ENCODE results near the gene TIPARP.

Gene TIPARP, protein sequence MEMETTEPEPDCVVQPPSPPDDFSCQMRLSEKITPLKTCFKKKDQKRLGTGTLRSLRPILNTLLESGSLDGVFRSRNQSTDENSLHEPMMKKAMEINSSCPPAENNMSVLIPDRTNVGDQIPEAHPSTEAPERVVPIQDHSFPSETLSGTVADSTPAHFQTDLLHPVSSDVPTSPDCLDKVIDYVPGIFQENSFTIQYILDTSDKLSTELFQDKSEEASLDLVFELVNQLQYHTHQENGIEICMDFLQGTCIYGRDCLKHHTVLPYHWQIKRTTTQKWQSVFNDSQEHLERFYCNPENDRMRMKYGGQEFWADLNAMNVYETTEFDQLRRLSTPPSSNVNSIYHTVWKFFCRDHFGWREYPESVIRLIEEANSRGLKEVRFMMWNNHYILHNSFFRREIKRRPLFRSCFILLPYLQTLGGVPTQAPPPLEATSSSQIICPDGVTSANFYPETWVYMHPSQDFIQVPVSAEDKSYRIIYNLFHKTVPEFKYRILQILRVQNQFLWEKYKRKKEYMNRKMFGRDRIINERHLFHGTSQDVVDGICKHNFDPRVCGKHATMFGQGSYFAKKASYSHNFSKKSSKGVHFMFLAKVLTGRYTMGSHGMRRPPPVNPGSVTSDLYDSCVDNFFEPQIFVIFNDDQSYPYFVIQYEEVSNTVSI

DNA sequence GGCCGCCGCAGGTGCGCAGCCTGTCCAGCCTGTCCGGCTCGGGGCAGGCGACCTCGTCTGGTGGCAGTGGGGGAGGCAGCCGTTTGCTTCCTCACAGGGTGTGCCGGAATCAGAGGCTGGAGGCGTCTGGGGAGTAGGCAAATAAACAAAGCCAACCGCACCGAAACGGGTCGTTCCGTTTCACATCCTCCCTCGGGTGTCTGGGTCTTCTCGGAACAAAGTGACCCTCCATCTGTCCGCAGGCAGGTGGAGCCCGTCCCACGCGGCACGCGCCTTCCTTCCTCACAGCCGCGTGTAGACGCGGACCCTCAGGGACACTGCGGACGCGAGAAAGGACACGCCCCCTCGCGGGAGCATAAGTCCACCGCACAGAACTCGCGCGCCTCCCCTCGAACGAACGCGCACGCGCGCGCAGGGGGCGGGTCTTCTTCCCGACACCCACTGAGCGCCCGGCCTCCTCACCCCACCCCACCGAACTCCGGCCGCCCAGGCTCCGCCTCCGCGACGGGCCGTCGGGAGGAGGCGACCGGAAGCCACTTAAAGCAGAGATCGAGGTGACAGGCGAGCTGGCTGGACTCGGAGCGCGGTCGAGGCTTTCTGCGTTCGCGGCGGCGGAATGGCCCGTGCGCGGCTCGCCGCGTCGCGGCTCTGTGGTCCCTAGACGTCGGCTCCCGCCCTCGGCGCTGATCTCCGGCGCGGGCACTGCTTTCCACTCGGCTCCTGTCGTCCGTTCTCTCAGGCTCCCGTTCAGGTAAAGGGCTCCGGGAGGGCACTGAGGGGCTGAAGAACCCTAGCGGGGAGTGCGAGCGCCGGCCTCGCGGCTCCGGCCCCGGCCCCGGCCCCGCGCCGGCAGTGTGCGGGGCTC, at the start of gene TIPARP:
Gene TIPARP, plus strand, starts transcription at position 545 of the 865 bp plus-strand sequence. CDS start 3,108 bp downstream, outside the sequence.
- Histone ChIP-seq H3K4me1 (ENCODE audit: insufficient read depth, low read length) (peaks cover 22% of the 10 kb centered on the region), H3K27me3 (ENCODE audit: control insufficient read depth in 1 of 2, insufficient read depth in 2 of 2, low read length in 2 of 2) (no peaks in the 10 kb centered on the region), H3K9me3 (ENCODE audit: low read length) (no peaks in the 10 kb centered on the region), H3K9ac (ENCODE audit: low read length) (peak within 1 kb of the TSS; percentile 86), H3K27ac (ENCODE audit: low read depth, low read length) (peak within 1 kb of the TSS; percentile 96), H3K4me3 (ENCODE audit: low read depth in 1 of 2, low read length in 2 of 2) (peak within 1 kb of the TSS; percentile 77 to 92), H3K36me3 (ENCODE audit: insufficient read depth, low read length) (peaks cover 8% of the 10 kb centered on the region)

DNA sequence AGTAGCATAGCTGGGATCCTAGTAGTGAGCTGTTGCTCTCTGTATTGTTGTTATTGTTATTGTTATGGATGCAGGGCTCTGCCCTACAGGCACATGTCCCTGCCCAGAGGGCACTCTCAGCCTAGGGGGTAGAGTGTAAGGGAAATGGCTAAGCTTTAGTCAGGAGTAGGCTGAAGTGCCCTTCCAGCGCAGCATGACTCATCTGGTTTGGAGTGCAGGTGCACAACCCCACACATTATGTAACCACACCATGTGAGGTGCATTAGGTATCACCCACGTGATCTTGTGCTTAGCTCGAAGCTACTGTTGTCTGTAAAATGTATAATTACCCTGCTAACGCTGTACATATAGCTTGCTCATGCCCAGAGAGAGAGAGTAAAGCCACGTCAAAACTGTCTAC, 48.3 kb upstream of the TIPARP start:
- Histone ChIP-seq H3K4me1 (ENCODE audit: insufficient read depth, low read length) (no peaks in the 10 kb centered on the region), H3K36me3 (ENCODE audit: insufficient read depth, low read length) (no peaks in the 10 kb centered on the region), H3K9ac (ENCODE audit: low read length) (no peak overlapping the region), H3K4me3 (ENCODE audit: low read depth in 1 of 2, low read length in 2 of 2) (no peak overlapping the region), H3K27me3 (ENCODE audit: control insufficient read depth in 1 of 2, insufficient read depth in 2 of 2, low read length in 2 of 2) (no peaks in the 10 kb centered on the region), H3K27ac (ENCODE audit: low read depth, low read length) (no peak overlapping the region), H3K9me3 (ENCODE audit: low read length) (no peaks in the 10 kb centered on the region)

DNA sequence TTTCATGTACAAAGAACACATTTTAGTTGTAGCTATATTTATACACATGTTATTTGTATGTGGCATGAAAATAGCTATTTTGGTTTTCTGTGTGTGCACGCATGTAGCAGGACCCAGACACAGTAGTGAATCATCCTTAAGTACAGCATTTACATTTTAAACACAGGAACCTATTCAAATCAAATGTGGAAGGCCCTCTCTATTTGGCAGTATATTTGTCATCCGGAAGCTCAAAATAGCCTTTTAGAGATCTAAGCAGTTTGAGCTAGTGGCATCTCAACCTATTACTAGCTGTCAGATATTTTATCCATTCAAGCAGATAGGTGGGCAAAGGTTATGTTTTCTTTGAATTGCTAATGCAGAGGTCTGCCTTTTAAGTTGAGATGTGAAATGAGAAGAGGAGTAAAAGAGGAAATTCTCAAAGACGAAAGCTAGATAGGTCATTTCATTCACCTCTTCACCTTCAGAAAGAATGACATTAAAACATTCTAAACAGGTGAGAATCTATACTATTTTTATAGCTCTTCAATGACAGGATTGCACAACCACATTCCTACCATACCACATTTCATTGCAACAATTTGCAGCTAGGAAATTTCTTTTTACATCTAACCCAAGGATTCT, 46.3 kb upstream of the TIPARP start:
- Histone ChIP-seq H3K4me1 (ENCODE audit: insufficient read depth, low read length) (no peaks in the 10 kb centered on the region), H3K27ac (ENCODE audit: low read depth, low read length) (no peak overlapping the region), H3K36me3 (ENCODE audit: insufficient read depth, low read length) (no peaks in the 10 kb centered on the region), H3K9ac (ENCODE audit: low read length) (no peak overlapping the region), H3K9me3 (ENCODE audit: low read length) (no peaks in the 10 kb centered on the region), H3K27me3 (ENCODE audit: control insufficient read depth in 1 of 2, insufficient read depth in 2 of 2, low read length in 2 of 2) (no peaks in the 10 kb centered on the region), H3K4me3 (ENCODE audit: low read depth in 1 of 2, low read length in 2 of 2) (no peak overlapping the region)

- H3K9me3 ChIP-seq (ENCODE audit: low read length) = no peaks in the 10 kb centered on the region
- H3K36me3 ChIP-seq (ENCODE audit: insufficient read depth, low read length) = no peaks in the 10 kb centered on the region
- no peaks in the 10 kb centered on the region for H3K27me3 ChIP-seq (ENCODE audit: control insufficient read depth in 1 of 2, insufficient read depth in 2 of 2, low read length in 2 of 2)
- H3K4me1 ChIP-seq (ENCODE audit: insufficient read depth, low read length) = no peaks in the 10 kb centered on the region
- no peak overlapping the region for H3K27ac ChIP-seq (ENCODE audit: low read depth, low read length)
- H3K9ac ChIP-seq (ENCODE audit: low read length) = no peak overlapping the region
- H3K4me3 ChIP-seq (ENCODE audit: low read depth in 1 of 2, low read length in 2 of 2) = no peak overlapping the region
These were observed 45.4 kb upstream of the TIPARP start for GRCh38 chr3:156628836-156629618.

DNA sequence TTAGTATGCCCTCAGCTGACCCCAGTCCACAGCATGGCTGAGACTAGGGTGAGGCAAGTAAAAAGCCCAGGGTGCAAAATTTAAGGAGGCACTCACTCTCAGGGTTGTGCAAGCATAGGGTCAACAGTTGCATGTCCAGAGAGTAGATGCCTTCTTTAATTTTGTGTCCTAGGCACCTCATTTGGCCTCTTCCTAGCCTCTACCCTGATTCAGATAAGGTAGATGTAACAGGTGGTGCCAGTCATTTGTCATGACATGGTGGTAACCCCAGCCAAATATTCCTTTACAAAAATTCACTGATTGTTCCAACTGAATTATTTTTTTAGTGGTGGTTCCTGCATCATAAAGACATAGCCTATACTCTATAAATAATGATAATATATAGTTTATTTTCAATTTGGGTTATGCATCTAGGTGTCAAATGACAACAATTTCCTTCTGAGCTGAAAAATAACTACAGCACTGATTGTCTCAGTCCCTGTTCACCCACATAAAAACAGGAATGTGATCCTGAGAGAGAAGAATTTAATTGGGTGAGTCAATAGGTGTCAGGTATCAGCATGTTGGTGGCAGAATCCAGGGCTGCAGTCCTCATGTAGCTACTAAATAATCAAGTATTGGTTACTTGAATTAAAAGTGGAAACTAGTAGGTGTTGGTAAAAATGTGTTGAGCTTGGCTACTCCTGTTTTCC, 44.2 kb upstream of the TIPARP start:
- Histone ChIP-seq H3K27ac (ENCODE audit: low read depth, low read length) (no peak overlapping the region), H3K9me3 (ENCODE audit: low read length) (no peaks in the 10 kb centered on the region), H3K4me1 (ENCODE audit: insufficient read depth, low read length) (no peaks in the 10 kb centered on the region), H3K27me3 (ENCODE audit: control insufficient read depth in 1 of 2, insufficient read depth in 2 of 2, low read length in 2 of 2) (no peaks in the 10 kb centered on the region), H3K36me3 (ENCODE audit: insufficient read depth, low read length) (no peaks in the 10 kb centered on the region), H3K4me3 (ENCODE audit: low read depth in 1 of 2, low read length in 2 of 2) (no peak overlapping the region), H3K9ac (ENCODE audit: low read length) (no peak overlapping the region)

- Histone ChIP-seq H3K9me3 (ENCODE audit: low read length) (no peaks in the 10 kb centered on the region), H3K27me3 (ENCODE audit: control insufficient read depth in 1 of 2, insufficient read depth in 2 of 2, low read length in 2 of 2) (no peaks in the 10 kb centered on the region), H3K4me3 (ENCODE audit: low read depth in 1 of 2, low read length in 2 of 2) (no peak overlapping the region), H3K36me3 (ENCODE audit: insufficient read depth, low read length) (no peaks in the 10 kb centered on the region), H3K27ac (ENCODE audit: low read depth, low read length) (no peak overlapping the region), H3K9ac (ENCODE audit: low read length) (no peak overlapping the region), H3K4me1 (ENCODE audit: insufficient read depth, low read length) (no peaks in the 10 kb centered on the region)
These were observed 43.7 kb upstream of the TIPARP start for GRCh38 chr3:156630773-156631093.

DNA sequence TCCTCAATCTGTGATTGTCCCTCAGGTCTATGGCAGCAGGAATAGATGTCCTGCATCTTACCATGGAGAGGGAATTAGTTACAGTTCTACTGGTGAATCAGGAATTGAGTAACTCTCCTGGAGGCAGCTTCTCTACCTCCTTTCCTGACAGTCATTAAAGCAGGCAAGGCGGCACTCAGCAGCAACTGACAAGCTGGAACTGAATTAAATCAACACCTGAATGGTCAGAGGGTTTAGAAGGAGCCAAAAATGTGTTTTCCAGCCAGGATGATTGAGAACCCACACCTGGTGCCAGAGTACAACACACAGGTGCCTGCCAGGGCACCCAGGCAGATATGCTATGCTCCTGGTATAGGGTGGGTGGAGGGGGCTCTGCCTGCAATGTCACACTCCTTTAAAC, 43.1 kb upstream of the TIPARP start:
- H3K9me3 ChIP-seq (ENCODE audit: low read length) = no peaks in the 10 kb centered on the region
- H3K27me3 ChIP-seq (ENCODE audit: control insufficient read depth in 1 of 2, insufficient read depth in 2 of 2, low read length in 2 of 2) = no peaks in the 10 kb centered on the region
- no peak overlapping the region for H3K4me3 ChIP-seq (ENCODE audit: low read depth in 1 of 2, low read length in 2 of 2)
- H3K36me3 ChIP-seq (ENCODE audit: insufficient read depth, low read length) = no peaks in the 10 kb centered on the region
- no peak overlapping the region for H3K9ac ChIP-seq (ENCODE audit: low read length)
- no peak overlapping the region for H3K27ac ChIP-seq (ENCODE audit: low read depth, low read length)
- no peaks in the 10 kb centered on the region for H3K4me1 ChIP-seq (ENCODE audit: insufficient read depth, low read length)

GRCh38 chr3:156632601-156633000, 41.8 kb upstream of the TIPARP start:
- Histone ChIP-seq H3K27ac (ENCODE audit: low read depth, low read length) (no peak overlapping the region), H3K4me3 (ENCODE audit: low read depth in 1 of 2, low read length in 2 of 2) (no peak overlapping the region), H3K4me1 (ENCODE audit: insufficient read depth, low read length) (no peaks in the 10 kb centered on the region), H3K9ac (ENCODE audit: low read length) (no peak overlapping the region), H3K27me3 (ENCODE audit: control insufficient read depth in 1 of 2, insufficient read depth in 2 of 2, low read length in 2 of 2) (no peaks in the 10 kb centered on the region), H3K36me3 (ENCODE audit: insufficient read depth, low read length) (no peaks in the 10 kb centered on the region), H3K9me3 (ENCODE audit: low read length) (no peaks in the 10 kb centered on the region)

- Histone ChIP-seq H3K36me3 (ENCODE audit: insufficient read depth, low read length) (no peaks in the 10 kb centered on the region), H3K9me3 (ENCODE audit: low read length) (no peaks in the 10 kb centered on the region), H3K27me3 (ENCODE audit: control insufficient read depth in 1 of 2, insufficient read depth in 2 of 2, low read length in 2 of 2) (no peaks in the 10 kb centered on the region), H3K4me1 (ENCODE audit: insufficient read depth, low read length) (no peaks in the 10 kb centered on the region), H3K27ac (ENCODE audit: low read depth, low read length) (no peak overlapping the region), H3K9ac (ENCODE audit: low read length) (no peak overlapping the region), H3K4me3 (ENCODE audit: low read depth in 1 of 2, low read length in 2 of 2) (no peak overlapping the region)
These were observed 41.1 kb upstream of the TIPARP start for GRCh38 chr3:156633335-156633734.

DNA sequence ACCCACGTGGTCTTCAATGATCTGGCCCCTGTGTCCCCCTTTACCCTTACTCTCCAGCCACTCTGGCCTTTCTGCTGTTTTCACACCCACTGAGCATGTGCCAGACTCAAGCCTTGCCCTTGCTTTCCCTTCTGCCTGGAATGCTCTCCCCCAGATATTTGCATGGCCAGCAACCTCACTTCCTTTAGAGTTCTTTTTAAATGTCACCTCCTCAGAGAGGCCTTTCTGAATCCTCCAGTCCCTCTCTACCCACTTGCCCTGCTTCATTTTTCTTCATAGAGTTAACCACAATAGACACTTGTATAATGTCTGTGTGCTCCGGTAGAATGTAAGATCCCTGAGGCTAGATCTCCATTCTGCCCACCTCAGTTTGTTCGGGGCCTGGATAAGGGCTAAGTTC, 39.4 kb upstream of the TIPARP start:
- Histone ChIP-seq H3K27me3 (ENCODE audit: control insufficient read depth in 1 of 2, insufficient read depth in 2 of 2, low read length in 2 of 2) (no peaks in the 10 kb centered on the region), H3K4me1 (ENCODE audit: insufficient read depth, low read length) (no peaks in the 10 kb centered on the region), H3K27ac (ENCODE audit: low read depth, low read length) (no peak overlapping the region)

More for the DNA sequence above, 39.4 kb upstream of the TIPARP start:
- Histone ChIP-seq H3K9ac (ENCODE audit: low read length) (no peak overlapping the region), H3K4me3 (ENCODE audit: low read depth in 1 of 2, low read length in 2 of 2) (no peak overlapping the region), H3K36me3 (ENCODE audit: insufficient read depth, low read length) (no peaks in the 10 kb centered on the region), H3K9me3 (ENCODE audit: low read length) (no peaks in the 10 kb centered on the region)

All from muscle layer of colon (tissue), 2 donors.